NCI-H128 (cell line): ENCODE results near the gene TLL1.

Source experiments
- DNase-seq: peaks from one replicate; lab custom pipeline; 2025; ENCODE audit not compliant: unreplicated experiment; lab: John Stamatoyannopoulos, UW

The TLL1 gene

DNA sequence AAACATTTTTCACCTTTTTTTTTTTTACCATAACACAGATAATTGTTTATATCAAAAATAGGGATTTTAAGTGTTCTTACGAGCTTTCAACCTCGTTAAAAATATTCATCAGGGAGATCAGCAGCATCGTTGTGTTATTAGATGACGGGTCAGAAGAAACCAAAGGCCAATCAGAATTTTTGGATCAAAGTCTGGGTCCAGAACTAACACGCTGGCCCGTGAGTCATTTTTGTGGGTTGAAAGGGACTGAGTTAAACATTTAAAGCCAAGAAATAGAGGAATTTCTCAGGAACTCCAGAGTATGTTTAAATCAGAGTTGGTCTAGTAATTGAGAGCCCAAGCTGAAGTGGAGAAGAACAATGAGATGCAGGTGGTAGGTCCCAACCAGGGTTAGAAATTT is 170.8 kb downstream of the TLL1 start:
- no peak for DNase-seq

DNA sequence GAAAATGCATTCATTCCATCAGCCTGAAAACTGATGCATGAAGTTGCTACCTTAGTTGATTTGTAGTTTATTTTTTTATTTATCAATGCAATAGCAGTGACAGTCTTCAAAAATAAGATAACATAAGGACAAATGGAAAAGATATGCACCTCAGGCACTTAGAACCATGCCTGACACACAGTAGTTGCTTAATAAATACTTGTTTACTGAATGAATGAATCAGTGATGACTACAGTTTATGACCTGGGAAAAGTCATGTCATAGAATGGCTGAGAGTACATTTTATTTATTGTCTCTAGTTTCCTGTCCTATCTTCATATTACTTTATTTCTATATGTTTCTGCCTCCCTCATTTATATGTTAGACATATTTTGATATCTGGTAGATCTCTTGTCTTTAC is 171.8 kb downstream of the TLL1 start:
- no peak for DNase-seq

DNA sequence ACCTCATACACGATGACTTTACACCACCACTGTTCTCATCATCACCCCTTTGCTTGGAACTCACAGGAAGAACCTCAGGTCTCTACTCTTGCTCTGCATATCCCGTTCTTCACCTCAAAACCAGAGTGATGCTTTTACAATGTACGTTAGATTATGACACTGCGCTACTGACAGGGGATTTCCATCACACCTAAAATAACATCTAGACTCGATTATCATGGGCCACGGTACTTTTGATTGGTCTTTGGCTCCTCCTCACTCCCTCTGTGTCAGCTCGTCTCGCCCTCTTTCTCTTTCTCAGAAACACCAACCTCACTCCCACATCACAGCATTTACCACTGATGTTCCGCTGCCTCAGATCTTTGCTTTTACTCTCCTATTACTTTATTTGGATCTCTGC is 172.4 kb downstream of the TLL1 start:
- no peak for DNase-seq

DNA sequence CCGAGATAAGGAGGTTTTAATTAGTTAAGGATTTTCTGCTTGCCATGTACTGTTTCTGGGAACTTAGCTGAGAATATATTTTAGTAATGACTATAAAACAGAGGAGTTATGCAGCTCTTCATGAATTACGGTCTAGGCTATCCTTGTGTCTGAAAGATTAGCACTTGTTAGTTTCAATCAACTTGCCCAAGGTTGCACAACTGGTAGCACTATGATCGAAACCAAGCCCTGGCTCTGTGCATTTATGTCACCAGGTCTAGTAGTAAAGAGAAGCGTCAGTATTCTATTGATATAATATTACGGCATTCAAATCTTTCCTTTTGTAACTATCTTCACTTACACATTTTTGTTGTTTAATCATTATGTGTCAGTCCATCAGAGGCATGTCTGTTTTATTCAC is 176.0 kb downstream of the TLL1 start:
- no peak for DNase-seq

DNA sequence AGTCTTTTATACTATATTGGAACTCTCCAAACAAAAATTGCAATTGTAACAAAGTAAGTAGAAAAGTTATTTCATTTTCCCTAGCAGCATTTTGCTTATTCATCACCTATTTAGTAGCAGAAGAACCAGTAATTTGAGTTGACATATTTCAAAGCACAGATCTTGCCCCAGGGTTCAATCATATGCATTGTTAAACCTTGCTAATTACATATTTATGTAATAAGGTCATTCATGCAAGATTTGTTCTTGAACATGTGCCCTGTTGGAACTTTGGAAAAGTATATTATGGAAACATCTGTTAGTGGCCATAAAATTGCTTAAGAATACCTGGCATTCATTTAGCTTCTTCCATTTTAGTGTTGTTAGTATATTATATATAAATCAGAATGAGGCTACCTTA is 191.7 kb downstream of the TLL1 start:
- DNase-seq: no peak

DNA sequence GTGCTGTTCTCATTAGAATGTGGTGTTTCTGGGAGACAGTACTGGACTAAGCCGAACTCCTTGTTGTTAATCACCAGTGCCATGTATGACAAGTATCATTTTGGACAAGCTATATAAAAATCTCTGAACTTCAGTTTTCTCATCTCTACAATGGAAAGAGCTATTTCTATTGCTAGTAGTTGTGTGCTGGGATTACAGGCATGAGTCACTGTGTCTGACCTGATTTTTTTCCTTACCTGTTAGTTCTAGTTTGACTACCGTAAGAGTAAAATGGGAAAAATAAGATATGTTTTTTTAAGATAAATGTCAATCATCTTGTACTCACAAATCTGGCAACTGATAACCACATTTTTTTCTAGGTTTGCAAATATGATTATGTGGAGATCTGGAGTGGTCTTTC is 192.3 kb downstream of the TLL1 start:
- no peak for DNase-seq

DNA sequence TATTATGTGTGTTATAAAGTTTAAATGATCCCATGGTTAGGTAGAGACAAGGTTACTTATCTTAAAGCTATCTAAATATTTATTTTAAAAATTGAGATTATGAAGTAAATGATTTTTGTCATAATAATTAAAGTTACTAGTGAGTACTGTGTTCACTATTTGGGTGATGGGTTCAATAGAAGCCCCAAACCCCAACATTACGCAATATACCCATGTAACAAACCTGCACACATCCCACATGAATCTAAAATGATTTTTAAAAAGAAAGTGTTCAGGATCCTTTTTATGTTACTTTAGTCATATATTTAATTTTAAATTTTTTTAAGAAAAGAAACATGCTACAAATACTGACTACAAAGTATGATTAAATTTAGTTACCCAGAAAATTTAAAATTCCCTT is 193.9 kb downstream of the TLL1 start:
- DNase-seq: no peak

DNA sequence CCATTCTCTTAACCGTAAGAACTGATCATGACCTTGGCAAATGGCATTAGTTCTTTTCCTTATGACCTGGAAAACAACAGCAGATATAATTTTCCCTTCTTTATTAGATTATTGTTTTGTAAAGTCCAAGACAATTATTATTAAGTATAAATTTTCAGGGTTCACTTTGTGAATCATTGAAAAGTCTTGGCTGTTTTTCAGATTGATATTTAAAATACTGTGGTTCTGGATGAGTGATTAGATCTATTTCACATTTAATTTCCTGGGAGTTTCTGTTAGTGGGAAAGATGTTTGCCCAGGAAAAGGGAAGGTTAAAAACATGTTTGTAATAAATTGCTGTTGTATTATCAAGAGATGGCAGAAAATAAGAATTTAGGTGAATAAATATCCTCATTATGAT is 194.9 kb downstream of the TLL1 start:
- no peak for DNase-seq

DNA sequence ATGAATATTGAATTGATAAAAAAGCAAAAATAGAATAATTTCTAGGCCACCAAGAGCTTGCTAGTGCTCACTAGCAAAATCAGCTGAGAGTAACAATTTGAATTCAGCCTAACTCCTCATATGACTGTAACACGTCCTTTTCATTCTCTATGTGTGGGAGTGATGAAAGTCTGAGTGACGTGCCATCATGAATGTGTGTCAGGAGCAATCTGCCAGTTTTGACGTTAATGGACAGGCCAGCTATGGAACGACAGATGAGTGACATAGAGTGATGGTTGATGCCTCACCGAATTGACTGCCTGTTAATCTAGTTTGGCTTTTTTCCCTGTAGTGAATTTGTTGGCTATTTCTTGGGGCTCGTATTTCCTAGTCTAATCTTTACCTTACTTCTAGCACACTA is 200.7 kb downstream of the TLL1 start:
- DNase-seq: no peak

DNA sequence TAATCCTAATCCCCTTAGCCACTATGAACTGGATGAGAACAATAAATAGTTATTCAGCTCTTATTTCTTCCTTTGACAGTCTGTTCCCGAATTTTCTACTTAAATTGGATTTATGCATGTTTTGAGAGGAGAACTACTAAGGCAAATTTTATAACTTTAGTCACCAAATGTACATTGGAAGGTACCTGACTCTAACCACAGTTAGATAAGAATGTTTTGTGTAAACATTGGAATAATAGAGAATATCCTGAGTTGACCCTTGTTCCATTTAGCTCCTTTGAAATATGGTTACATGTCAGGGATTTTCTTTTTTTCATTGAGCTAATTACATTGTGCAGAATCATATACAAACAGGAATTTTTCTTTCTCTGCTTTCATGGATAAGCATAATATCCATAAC is 202.6 kb downstream of the TLL1 start:
- no peak for DNase-seq

DNA sequence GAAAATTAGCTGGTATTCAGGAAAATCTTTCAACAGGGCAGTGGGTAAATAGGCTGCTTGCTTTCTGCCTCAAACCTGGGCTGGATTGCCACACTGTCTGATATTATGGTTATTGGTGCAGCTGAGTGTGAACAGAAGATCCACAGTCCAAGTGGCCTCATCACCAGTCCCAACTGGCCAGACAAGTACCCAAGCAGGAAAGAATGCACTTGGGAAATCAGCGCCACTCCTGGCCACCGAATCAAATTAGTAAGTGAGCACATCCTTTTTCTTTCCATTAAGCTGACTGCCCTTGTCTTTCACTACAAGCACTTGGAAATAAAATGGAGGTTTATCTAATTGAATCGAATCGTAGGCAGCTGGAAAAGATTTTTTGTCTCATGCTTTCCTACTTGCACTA is 204.7 kb downstream of the TLL1 start:
- DNase-seq: no peak

DNA sequence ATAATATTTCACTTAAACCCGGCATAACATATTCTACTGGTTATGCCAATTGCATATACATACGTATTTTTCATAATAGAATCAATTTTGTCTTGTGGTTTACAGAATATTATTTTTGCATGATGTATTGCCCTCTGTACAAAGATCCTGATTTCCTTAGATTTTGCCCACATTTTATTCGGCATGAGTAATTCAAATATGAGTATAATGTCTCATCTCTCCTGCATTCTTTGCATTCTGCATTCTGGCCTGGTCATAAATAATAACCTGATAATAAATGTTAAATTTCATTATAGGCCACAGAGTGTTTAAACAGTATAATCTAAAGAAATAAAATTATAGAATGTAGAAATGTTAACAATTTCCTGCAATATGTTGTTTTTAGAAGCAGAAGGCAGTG is 205.3 kb downstream of the TLL1 start:
- DNase-seq: no peak

DNA sequence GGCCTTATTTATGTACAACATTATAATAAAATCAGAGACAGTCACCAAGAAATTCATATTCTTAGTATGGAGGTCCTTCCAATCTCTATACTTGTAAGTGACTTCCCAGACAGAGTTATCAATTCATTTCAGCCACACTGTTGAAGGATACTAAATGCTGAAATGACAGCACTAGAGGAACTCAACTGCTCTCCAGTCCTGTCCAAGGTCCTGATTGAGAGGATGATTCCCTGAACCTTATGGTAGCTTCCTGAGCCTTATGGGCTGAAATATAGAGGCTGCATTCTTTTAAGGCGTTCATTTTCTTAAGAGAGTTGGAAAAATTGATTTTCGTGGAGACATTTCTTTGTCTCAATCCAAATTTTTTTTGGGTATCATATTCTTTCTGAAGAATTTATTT is 205.9 kb downstream of the TLL1 start:
- no peak for DNase-seq

DNA sequence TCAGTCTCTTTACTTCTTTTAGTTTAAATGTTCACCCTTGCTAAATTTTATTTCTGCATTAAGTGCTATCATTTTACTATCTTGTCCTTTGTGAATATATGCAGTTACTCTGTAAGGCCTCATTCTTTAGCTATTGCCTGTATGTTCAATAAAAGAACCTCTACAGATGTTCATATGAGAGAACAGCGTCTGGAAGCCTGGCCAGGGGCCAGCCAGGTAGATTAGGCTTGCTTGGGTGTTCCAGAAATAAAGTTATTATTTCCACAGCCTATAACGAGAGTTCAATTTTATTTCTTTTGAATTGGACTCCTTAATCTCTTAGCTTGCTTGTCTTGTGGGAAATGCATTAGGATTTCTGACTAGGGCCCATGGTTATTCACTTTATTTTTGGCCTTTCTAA is 214.5 kb downstream of the TLL1 start:
- DNase-seq: no peak

DNA sequence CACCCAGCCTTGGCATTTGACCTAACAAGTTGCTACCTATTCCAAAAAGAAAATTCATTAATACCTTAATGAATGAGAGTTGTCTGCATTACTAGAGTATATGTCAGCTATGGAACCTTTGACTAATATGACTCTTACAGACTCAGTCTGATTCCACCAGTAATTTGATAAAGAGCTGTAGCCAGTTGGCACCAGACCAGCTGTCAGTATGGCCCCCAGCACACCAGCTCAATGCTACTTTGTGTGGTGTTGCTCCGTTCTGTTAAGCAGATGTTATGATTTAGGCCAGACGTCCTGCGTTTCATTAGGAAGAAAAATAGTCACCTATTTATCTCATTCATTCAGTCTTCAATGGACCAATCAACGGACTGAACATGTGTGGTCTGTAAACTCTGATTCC is 215.5 kb downstream of the TLL1 start:
- DNase-seq: no peak

DNA sequence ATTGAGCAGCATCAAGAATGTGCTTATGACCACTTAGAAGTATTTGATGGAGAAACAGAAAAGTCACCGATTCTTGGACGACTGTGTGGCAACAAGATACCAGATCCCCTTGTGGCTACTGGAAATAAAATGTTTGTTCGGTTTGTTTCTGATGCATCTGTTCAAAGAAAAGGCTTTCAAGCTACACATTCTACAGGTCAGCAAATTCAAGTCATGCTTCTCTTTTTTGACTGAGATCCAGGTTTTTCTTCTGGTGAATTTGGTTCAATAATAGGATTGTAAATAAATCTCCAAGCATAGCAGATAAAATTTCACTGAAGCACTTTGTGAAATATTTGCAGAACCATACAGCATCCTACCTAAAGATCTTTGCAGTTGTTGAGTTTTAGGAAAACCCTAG is 218.1 kb downstream of the TLL1 start:
- DNase-seq: no peak

DNA sequence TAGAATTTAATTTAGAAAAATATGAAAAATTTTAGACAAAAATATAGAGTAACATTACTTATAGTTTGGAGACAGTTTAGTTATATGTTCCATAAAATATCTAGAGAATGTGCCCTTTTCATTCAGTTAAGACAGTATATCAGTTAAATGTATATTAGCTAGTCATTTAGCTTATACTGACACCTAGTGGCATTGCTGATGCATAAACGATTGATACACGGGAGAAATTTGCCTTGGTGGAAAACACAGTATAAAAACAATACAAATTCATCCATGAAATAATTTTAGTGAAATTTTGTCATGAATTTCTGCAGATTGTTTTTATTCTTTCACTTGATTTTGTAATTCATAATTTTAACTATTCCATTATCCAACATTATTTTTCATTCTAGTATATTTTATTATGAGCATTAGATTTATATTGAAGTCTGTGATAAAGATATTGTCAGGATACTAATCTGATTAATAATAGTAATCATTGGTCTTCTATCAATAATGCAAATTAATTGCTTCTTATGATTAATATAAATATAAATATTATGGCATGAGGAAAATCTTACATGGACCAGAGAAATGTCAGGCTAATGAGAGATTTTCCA is 219.0 kb downstream of the TLL1 start:
- no peak for DNase-seq

DNA sequence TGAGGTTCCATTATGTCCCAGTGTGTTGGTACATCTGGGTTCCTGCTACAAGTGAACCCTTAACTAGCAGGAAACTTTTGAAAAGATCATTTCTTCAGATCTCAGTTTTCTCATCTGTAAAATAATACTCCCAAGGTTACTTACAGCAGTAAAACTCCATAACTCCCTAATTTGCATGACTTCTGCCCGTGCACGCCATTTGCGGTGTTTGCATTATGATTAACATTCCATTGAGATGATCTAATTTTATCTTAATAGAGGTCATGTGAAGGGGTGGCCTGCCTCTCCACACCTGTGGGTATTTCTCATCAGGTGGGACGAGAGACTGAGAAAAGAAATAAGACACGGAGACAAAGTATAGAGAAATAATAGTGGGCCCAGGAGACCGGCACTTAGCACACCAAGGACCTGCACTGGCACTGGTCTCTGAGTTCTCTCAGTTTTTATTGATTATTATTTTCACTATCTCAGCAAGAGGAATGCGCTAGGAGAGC is 219.8 kb downstream of the TLL1 start:
- DNase-seq: no peak

DNA sequence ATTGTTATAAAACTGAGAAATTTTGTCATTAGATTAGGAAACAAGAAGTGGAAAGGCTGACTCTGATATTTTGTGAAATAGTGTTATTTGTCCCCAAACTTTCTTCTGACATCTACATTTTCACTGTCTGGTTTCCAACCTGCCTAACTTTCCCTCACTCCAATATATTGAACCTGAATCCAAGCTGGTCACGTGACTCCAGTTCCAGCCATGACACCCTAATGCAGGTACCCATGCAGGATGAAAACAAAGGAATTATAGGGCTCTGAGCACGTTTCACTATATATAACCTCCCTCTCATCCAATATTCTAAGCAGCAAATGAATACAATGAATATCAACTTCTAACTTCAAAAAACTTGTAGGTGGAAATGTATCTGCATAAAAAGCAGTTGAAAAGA is 231.6 kb downstream of the TLL1 start:
- DNase-seq: no peak

DNA sequence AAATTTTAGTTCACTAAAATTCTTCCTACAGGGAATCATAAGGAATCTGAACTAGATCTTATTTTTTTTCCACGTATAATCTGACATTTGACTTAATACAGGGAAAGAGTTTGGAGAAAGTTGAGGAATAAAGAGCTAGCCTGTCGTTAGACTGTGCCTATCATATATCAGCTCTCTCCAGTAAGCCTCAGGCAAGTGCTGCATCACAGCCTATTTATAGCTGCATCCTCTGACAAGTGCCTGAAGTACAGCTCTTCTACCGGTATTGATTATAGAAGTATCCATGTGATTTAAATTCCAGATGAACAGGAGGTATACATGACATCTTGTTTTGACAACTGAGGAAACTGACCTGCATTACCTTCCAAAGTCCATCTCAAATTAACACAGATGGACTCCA is 248.9 kb downstream of the TLL1 start:
- DNase-seq: no peak

DNA sequence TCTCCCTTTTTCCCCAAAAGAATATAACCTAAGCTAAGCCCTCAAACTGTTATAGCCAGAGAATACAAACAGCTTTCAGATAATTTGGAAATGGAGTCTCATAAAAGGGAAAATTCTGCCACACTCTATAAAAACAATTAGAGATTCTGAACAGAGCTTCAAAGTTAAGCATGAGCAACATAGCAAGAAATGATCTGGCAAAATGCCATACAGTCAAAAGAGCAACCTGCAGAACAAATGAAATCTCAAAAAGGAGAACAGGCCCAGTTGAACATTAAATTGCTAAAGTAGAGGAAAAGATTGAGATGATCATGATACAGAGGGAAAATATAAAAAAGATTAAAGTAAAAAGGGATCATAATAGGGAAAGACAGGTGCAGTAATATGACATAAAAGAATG is 250.5 kb downstream of the TLL1 start:
- no peak for DNase-seq

DNA sequence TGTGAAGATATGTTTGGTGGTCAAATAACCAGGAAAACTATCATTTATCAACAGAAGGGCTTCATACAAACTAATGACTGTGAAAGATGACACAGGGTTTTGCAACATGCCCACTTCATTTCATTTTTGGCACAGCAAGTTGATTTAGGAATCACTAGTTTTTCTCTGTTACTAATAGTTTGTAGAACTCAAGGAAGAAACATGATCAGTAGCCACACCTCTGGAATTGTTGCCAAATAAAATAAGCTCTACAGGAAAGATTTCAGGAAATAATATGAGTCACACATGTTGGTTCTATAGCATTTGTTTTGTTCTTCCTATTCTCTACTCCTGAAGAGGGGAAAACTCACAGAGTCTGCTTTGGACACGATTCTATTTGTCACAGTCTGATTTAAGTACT is 255.4 kb downstream of the TLL1 start:
- no peak for DNase-seq

DNA sequence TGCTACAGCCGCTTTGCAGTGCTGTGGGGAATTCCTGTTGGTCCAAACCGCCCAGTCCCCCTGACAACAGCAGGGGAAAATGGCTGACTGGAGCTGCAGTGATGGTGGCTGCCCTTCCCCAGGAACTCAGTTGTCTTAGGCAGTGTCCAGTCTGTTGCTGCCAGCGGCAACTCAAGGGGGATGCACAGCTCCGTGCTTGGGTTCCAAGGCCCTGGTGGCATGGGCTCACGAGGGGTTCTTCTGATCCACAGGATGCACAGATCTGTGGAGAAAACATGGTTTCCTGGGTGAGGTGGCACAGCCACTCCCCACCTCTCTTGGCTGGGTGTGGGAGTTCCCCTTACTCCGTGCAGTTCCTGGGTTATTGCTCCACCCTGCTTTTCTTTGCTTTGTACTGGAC is 261.2 kb downstream of the TLL1 start:
- no peak for DNase-seq

DNA sequence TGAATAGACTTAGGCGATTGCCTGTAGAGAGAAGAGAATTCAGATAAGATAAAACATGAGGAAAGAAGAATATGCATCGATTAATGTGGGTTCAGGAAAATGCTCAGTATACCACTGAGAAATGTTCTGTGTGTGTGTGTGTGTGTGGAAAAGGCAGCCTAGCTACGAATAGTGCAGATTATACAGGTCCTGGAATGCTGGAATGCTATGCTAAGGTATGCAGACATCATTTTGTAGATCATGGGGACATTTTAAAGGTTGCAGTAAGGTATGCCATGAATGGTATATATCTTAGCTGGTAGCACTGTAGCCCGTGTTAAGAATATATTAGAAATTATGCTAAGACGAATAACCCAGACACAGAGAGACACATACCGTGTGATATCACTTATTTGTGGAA is 267.9 kb downstream of the TLL1 start:
- no peak for DNase-seq
